Nephron progenitor cell (in vitro differentiated cells): ENCODE data around the gene BAHCC1.
A peak's percentile ranks its signal among the peaks of the same experiment; 100 is the strongest.

Source experiments
- DNase-seq: peaks from one replicate; pipeline ENCODE4 v3.0.0; 2021
- H3K27ac Mint-ChIP-seq: 2 replicates; pipeline ENCODE4 v1.8.0; 2021; ENCODE audit warnings: mild to moderate bottlenecking, moderate library complexity, mixed read lengths
- H3K27me3 Mint-ChIP-seq: 2 replicates; pipeline ENCODE4 v1.8.0; 2021; ENCODE audit warnings: mild to moderate bottlenecking, low read depth, mixed read lengths; ENCODE audit not compliant: poor library complexity
- H3K36me3 Mint-ChIP-seq: 2 replicates; pipeline ENCODE4 v1.8.0; 2021; ENCODE audit warnings: low read depth, mixed read lengths
- H3K4me1 Mint-ChIP-seq: 2 replicates; pipeline ENCODE4 v1.8.0; 2021; ENCODE audit warnings: mixed read lengths
- H3K4me3 Mint-ChIP-seq: 2 replicates; pipeline ENCODE4 v1.8.0; 2021; ENCODE audit warnings: mild to moderate bottlenecking, moderate library complexity, mixed read lengths
- H3K9me3 Mint-ChIP-seq: 2 replicates; pipeline ENCODE4 v1.8.0; 2021; ENCODE audit warnings: mild to moderate bottlenecking, moderate library complexity, mixed read lengths
- TF ChIP-seq, protein P1 (sequence below): fragments of 200-600 bp; sonication (generic); IDR thresholded peaks from 2 replicates; pipeline ENCODE4 v1.5.0; 2021; ENCODE audit warnings: antibody characterized with exemption

Gene BAHCC1

DNA sequence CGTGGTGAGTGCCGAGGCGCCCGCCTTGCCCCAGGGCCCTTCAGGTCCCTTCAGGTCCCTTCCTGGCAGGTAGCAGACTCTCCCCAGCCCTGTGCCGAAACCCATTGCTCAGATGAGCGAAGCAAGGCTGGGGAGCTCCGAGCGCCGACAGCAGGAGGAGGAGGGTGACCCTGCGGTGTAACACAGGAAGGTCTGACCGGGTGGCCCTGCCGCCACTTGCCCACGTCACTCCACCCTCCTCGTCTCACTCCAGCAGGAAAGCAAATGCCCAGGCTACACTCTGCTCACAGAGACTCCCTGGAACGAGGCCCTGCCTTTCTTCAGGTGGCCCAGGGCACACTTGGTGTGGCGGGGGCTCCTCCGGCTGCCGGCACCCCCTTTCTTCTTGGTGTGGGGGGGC lies 60.1 kb downstream of the BAHCC1 start:
- Mint-ChIP-seq H3K27me3 (no peaks in the 10 kb centered on the region), H3K36me3 (peaks cover 12% of the 10 kb centered on the region)

DNA sequence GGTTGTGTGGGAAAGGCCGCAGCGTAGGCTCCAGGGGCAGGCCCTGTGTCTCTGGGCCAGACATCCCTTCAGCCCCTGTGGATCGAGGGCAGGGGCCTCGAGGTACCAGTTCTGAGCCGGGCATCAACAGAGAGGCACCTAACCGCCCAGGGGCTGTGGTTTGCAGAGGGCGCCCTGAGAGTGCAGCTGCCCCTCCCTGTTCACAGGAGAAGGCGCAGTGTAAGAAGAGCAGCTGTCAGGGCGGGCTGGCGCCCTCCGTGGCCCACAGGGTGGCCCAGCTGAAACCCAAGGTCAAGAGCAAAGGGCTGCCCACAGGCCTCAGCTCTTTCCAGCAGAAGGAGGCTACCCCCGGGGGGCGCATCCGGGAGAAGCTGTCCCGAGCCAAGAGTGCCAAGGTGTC lies 60.8 kb downstream of the BAHCC1 start:
- H3K27me3 Mint-ChIP-seq: no peaks in the 10 kb centered on the region
- no peaks in the 10 kb centered on the region for H3K9me3 Mint-ChIP-seq
- H3K4me3 Mint-ChIP-seq: no peak overlapping the region
- TF ChIP-seq, protein P1, sequence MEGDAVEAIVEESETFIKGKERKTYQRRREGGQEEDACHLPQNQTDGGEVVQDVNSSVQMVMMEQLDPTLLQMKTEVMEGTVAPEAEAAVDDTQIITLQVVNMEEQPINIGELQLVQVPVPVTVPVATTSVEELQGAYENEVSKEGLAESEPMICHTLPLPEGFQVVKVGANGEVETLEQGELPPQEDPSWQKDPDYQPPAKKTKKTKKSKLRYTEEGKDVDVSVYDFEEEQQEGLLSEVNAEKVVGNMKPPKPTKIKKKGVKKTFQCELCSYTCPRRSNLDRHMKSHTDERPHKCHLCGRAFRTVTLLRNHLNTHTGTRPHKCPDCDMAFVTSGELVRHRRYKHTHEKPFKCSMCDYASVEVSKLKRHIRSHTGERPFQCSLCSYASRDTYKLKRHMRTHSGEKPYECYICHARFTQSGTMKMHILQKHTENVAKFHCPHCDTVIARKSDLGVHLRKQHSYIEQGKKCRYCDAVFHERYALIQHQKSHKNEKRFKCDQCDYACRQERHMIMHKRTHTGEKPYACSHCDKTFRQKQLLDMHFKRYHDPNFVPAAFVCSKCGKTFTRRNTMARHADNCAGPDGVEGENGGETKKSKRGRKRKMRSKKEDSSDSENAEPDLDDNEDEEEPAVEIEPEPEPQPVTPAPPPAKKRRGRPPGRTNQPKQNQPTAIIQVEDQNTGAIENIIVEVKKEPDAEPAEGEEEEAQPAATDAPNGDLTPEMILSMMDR: no peak
- DNase-seq: no peak
- peak overlapping the region; percentile 39 for H3K27ac Mint-ChIP-seq
- H3K4me1 Mint-ChIP-seq: peaks cover 20% of the 10 kb centered on the region
- H3K36me3 Mint-ChIP-seq: peaks cover 12% of the 10 kb centered on the region

More for the DNA sequence above, 60.1 kb downstream of the BAHCC1 start:
- no peaks in the 10 kb centered on the region for H3K9me3 Mint-ChIP-seq
- H3K4me1 Mint-ChIP-seq: peaks cover 20% of the 10 kb centered on the region
- no peak overlapping the region for H3K27ac Mint-ChIP-seq
- TF ChIP-seq, protein P1: no peak
- no peak overlapping the region for H3K4me3 Mint-ChIP-seq
- no peak for DNase-seq

DNA sequence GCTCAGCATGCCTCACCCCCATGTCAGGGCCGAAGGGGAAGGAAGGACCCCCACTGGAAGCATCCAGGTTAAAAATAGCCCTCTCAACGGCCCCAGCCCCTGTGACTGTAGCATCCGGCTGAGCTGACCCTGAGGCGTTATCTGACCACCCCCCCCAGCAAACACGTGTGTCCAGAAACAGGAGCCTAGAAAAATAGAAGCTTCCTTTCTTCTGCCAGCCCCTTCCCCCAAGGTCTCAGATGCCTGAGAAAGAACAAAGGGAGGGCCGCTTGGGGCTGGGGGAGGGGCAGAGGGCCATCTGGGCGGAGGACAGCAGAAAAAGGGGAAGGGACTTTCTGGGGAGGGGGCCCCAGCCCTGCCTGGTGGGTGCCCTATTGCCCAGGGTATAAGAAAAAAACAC lies 61.5 kb downstream of the BAHCC1 start:
- Mint-ChIP-seq H3K4me1 (peaks cover 20% of the 10 kb centered on the region), H3K36me3 (peaks cover 12% of the 10 kb centered on the region), H3K9me3 (no peaks in the 10 kb centered on the region), H3K27ac (no peak overlapping the region), H3K4me3 (no peak overlapping the region), H3K27me3 (no peaks in the 10 kb centered on the region)
- TF ChIP-seq, protein P1: no peak
- DNase-seq: peak; percentile 51

DNA sequence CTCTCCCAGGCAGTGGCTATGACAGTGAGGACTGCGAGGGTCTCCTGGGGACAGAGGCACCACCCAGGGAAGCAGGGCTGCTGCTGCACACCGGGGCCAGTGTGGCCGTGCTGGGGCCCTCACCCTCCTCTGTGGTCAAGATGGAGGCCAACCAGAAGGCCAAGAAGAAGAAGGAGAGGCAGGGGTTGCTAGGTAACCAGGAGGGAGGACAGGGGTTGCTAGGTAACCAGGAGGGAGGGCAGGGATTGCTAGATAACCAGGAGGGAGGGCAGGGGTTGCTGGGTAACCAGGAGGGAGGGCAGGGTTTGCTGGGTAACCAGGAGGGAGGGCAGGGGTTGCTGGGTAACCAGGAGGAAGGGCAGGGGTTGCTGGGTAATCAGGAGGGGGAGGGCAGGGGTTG lies 62.1 kb downstream of the BAHCC1 start:
- Mint-ChIP-seq H3K4me1 (peaks cover 20% of the 10 kb centered on the region), H3K36me3 (peaks cover 17% of the 10 kb centered on the region), H3K4me3 (no peak overlapping the region), H3K27me3 (no peaks in the 10 kb centered on the region), H3K9me3 (no peaks in the 10 kb centered on the region), H3K27ac (peak overlapping the region; percentile 54)
- TF ChIP-seq, protein P1: no peak
- DNase-seq: no peak

DNA sequence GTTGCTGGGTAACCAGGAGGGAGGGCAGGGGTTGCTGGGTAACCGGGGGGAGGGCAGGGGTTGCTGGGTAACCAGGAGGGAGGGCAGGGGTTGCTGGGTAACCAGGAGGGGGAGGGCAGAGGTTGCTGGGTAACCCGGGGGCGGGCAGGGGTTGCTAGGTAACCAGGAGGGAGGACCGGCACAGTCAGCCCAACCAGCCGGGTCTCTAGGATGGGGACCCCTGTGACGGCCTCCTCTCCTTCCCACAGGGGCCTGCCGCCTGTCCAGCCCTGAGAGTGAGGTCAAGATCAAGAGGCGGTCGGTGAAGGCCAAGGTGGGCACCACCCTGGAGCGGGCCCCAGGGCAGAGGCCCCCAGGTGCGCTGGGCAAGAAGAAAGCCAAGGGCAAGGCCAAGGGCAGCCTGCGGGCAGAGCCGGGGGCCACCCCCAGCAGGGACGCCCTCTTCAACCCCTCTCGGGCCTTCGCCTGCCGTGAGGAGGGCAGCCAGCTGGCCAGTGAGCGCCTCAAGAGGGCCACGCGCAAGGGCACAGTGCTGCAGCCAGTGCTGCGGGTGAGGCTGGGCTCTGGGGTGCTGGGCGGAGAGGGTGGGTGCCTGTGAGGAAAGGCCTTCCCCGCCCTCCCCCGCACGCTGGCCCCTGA lies 62.8 kb downstream of the BAHCC1 start:
- Mint-ChIP-seq H3K4me3 (no peak overlapping the region), H3K36me3 (peaks cover 19% of the 10 kb centered on the region), H3K9me3 (no peaks in the 10 kb centered on the region), H3K27ac (no peak overlapping the region), H3K4me1 (peaks cover 19% of the 10 kb centered on the region), H3K27me3 (no peaks in the 10 kb centered on the region)
- no peak for DNase-seq
- TF ChIP-seq, protein P1: no peak

DNA sequence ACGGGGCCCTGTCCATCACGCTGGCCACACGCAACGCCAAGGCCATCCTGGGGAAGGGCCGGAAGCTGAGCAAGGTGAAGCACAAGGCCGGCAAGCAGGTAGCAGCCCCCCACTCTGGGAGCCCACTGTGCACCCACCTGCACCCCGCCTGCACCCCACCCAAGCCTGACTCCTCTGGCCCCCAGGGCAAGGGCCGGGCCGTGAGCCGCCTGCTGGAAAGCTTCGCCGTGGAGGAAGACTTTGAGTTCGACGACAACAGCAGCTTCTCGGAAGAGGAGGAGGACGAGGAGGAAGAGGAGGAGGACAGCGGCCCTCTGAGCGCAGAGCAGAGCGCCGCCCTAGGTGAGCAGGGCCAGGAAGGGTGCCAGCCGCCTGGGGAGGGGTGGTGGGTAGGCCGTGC lies 63.4 kb downstream of the BAHCC1 start:
- Mint-ChIP-seq H3K4me3 (no peak overlapping the region), H3K36me3 (peaks cover 15% of the 10 kb centered on the region), H3K27me3 (no peaks in the 10 kb centered on the region), H3K9me3 (no peaks in the 10 kb centered on the region), H3K4me1 (peaks cover 15% of the 10 kb centered on the region), H3K27ac (no peak overlapping the region)
- no peak for DNase-seq
- TF ChIP-seq, protein P1: no peak
